SH-SY5Y (cell line): ENCODE data around the gene RASA4B.
"Not testable (repeated sequence)": the region's sequence is repeated elsewhere in the genome, so short reads cannot be mapped to it uniquely, and the experiment has no call there.

Experiments
- GATA2 ChIP-seq: IDR thresholded peaks from 2 replicates; pipeline ENCODE4 v1.6.1; 2011; ENCODE audit warnings: mild to moderate bottlenecking, low read depth, low read length
- GATA3 ChIP-seq: IDR thresholded peaks from 2 replicates; pipeline ENCODE4 v1.6.1; 2011; ENCODE audit warnings: low read depth, mild to moderate bottlenecking, low read length, moderate library complexity

The RASA4B gene

DNA sequence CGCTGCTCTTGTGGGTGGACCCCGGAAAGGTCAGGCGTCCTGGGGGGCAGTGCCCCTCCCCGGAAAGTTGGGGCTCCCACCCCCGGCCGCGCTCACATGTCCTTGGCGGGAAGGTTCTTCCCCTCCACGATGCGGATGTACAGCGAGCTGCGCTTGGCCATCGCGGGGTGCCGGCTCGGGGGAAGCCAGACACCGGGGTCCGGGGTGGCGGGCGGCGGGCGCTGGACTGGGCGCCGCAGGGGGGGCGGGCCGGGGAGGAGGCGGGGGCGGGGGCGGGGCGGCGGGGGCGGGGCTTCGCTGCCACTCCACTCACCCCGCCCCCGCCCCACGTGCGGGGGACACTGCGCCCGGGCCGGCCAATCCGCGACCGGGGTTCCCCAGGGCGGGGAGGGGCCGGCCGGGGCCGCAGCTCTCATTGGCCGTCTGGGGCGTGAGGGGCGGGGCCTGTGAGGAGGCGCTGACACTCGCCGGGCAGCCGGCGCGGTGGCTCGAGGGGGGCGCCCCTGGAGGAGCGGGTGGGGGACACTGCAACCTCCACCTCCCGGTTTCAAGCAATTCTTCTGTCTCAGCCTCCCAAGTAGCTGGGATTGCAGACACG, at the start of gene RASA4B:
Gene RASA4B (minus strand): TSS at position 228 of the 598 bp plus-strand sequence. CDS start 67 bp downstream, at position 161.
- TF ChIP-seq GATA2, GATA3: not testable (repeated sequence)

- not testable (repeated sequence) for TF ChIP-seq GATA3, GATA2
These were observed 33.3 kb upstream of the RASA4B start, which contains the start of gene SPDYE2 for GRCh38 chr7:102550808-102551422. SPDYE2 (plus strand) TSS chr7:102551226; CDS start chr7:102553256, 2,030 bp downstream.

DNA sequence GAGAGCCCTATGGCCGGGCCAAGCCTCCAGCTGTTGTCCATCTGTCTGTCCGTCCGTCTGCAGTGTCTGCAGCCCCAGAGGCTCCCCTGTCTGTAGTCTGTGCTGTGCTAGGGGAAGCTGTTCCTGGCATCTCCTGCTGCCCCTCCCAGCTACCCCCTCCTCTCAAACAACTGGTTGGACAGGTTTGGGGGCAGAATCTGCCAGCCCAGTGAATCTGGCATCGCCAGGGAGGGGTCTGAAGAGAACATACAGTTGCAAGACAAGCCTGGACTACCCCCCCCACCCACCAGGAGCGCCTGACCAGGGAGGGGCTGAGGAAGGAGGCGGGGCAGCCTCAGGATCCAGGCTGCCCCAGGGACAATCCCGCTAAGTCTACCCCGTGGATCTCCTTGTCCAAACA, 26.0 kb upstream of the RASA4B start, which contains the start of gene UPK3BL2:
Gene UPK3BL2 (minus strand): TSS at position 101 of the 400 bp plus-strand sequence. CDS start 60 bp downstream, at position 41.
- TF ChIP-seq GATA2, GATA3: not testable (repeated sequence)

DNA sequence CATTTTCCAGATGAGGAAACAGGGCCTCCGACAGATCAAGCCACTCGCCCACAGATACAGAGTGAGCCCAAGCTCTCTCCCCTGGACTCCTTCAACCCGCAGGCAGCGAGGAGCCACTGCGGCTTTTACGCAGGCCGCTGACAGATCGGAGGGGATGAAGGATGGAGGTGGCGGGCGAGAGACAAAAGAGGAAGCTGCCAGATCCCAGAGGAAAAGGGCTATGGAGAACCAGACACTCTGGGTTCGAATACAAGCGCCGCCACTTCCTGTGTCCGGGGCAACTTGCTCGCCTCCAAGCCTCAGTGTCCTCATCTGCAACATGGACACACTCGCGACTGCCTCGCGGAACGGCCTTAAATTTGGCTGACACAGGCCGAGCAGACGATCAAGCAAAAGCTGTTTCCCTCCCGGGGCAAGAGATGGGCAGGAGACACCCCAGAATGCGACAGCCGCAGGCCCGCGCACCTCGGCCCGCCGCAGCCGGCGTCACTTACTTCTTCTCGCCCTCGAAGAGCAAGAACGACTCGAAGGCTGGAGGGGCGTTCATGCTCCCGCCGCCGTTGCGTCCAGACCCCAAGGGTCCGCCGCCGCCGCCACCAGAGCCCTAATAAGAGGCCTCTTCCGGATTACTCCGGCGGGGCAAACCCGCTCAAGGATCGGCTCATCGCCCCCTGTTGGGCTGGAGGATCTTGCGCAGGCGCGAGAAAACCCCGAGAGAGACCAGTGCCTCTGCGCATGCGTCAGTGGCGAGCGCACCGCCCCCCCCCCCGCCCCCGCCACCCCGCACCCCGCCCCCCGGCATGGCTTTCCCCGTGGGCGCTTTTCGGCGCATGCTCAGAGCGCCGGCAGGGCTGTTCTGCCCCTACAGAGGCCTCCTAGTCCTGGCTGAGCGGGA, 39.0 kb downstream of the RASA4B start, which contains the start of gene POLR2J:
Gene POLR2J (minus strand): TSS at position 609 of the 895 bp plus-strand sequence. CDS start 62 bp downstream, at position 547.
- not testable (repeated sequence) for TF ChIP-seq GATA2, GATA3

GRCh38 chr7:102473271-102473991, 44.1 kb downstream of the RASA4B start:
- no peak for TF ChIP-seq GATA2
- no peak for TF ChIP-seq GATA3

GRCh38 chr7:102472126-102473041, 45.2 kb downstream of the RASA4B start:
- no peak for TF ChIP-seq GATA3
- TF ChIP-seq GATA2 = no peak

- TF ChIP-seq GATA3 (no peak), GATA2 (no peak)
These were observed 45.8 kb downstream of the RASA4B start for GRCh38 chr7:102471791-102472125.

DNA sequence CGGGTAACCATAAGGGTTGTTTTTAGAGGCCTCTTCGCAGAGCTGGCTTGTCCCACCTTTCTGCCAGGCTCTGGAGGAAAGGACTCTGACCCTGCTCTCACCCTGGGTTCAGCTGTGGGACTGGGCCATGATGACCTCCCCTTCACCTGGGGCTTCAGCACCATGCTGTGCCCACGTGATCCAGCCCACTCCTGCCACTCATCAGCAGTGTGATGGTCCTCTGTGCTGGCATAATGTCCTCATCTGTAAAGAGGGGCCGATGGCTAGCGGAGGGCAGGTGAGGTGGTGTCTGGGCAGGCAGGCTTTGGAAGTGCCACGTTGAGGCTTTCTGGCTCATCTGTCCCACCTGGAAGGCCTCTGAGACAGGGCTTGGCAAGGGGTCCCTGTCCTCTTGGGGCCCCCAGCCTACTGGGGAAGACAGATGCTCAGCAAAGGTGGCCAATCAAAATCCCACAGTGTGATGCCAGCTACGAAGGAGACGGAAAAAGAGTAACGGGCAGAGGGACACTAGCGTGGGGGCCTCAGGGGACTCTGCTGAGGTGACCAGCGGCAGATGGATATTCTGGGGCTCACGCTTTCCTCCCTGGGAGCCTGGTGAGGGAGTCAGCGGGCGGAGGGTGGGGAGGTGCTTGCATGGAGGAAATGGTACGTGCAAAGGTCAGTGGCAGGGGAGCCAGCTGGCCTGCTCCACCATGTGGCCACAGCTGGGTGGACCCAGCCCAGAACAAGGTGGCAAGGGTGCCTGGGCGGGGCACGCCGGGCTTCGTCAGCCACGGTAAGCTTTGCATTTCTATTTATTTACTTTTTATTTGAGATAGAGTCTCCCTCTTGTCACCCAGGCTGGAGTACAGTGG, 47.4 kb downstream of the RASA4B start:
- no peak for TF ChIP-seq GATA3
- no peak for TF ChIP-seq GATA2

- TF ChIP-seq GATA2 (no peak), GATA3 (no peak)
These were observed 48.1 kb downstream of the RASA4B start for GRCh38 chr7:102469351-102469971.

GRCh38 chr7:102468478-102469350, 48.9 kb downstream of the RASA4B start:
- TF ChIP-seq GATA2 (no peak), GATA3 (no peak)
